Hepatocyte (in vitro differentiated cells): Measurements from ENCODE around the gene NR1H4. TPM values are rescaled to one million over a fixed set of nuclear protein-coding genes. Genes with fewer than 3 reads are reported as not detected.

Source experiments
- DNase-seq: peaks from one replicate; pipeline ENCODE4 v3.0.0-alpha.2; 2016; ENCODE audit warnings: low spot score
- H2AFZ ChIP-seq: fragments of 200-600 bp; sonication (generic); 2 replicates; pipeline ENCODE4 v1.6.0; 2016; ENCODE audit warnings: antibody characterized with exemption, mild to moderate bottlenecking
- H3K27ac ChIP-seq: fragments of 200-600 bp; sonication (generic); 2 replicates; pipeline ENCODE4 v1.5.1; 2016; ENCODE audit warnings: mild to moderate bottlenecking
- H3K27me3 ChIP-seq: fragments of 200-600 bp; sonication (generic); 2 replicates; pipeline ENCODE4 v1.6.1; 2016
- H3K36me3 ChIP-seq: fragments of 200-600 bp; sonication (generic); replicated peaks from 2 replicates; pipeline ENCODE4 v1.5.1; 2016; ENCODE audit warnings: low read depth; ENCODE audit not compliant: insufficient read depth
- H3K4me1 ChIP-seq: fragments of 200-600 bp; sonication (generic); 2 replicates; pipeline ENCODE4 v1.5.1; 2016; ENCODE audit warnings: mild to moderate bottlenecking, moderate library complexity; ENCODE audit not compliant: insufficient read depth
- H3K4me2 ChIP-seq: fragments of 200-600 bp; sonication (generic); 2 replicates; pipeline ENCODE4 v1.6.0; 2016
- H3K4me3 ChIP-seq: fragments of 200-600 bp; sonication (generic); 2 replicates; pipeline ENCODE4 v1.5.1; 2016; ENCODE audit warnings: mild to moderate bottlenecking
- H3K79me2 ChIP-seq: fragments of 200-600 bp; sonication (generic); 2 replicates; pipeline ENCODE4 v1.6.0; 2017; ENCODE audit warnings: mild to moderate bottlenecking
- H3K9me2 ChIP-seq: fragments of 200-600 bp; sonication (generic); replicated peaks from 2 replicates; pipeline ENCODE4 v1.6.0; 2017; ENCODE audit warnings: mild to moderate bottlenecking; ENCODE audit not compliant: insufficient read depth
- H3K9me3 ChIP-seq: fragments of 200-600 bp; sonication (generic); 2 replicates; pipeline ENCODE4 v1.5.1; 2016; ENCODE audit warnings: low read depth, mild to moderate bottlenecking
- H4K20me1 ChIP-seq: fragments of 200-600 bp; sonication (generic); 2 replicates; pipeline ENCODE4 v1.6.0; 2016; ENCODE audit warnings: mild to moderate bottlenecking; ENCODE audit not compliant: insufficient read depth, poor library complexity, severe bottlenecking
- CTCF ChIP-seq: fragments of 200-600 bp; sonication (generic); IDR thresholded peaks from 2 replicates; pipeline ENCODE4 v1.5.1; 2016; ENCODE audit warnings: antibody characterized with exemption, mild to moderate bottlenecking; ENCODE audit not compliant: poor library complexity
- EZH2 ChIP-seq: fragments of 200-600 bp; sonication (generic); IDR thresholded peaks from 2 replicates; pipeline ENCODE4 v1.6.1; 2016; ENCODE audit warnings: antibody characterized with exemption, mild to moderate bottlenecking, borderline replicate concordance
- EZH2phosphoT487 ChIP-seq: fragments of 200-600 bp; sonication (generic); IDR thresholded peaks from one replicate; pipeline ENCODE4 v1.6.1; 2018; ENCODE audit warnings: antibody characterized with exemption, mild to moderate bottlenecking, low read depth, moderate library complexity; ENCODE audit not compliant: unreplicated experiment, severe bottlenecking
- WGBS: methylation state at CpG from one replicate; pipeline ENCODE4 v1.1.6; 2016; ENCODE audit warnings: low lambda C conversion rate; ENCODE audit errors: missing lambda C conversion rate; 5-methylcytosine and 5-hydroxymethylcytosine counted together
- polyA plus RNA-seq: library from polyadenylated mRNA; unstranded; fragments of >200 nt; fragmentation: Nextera tagmentation; extraction: Ambion mirVana; gene quantifications from 2 replicates; pipeline ENCODE4 v1.2.1, GENCODE V29; 2016
- total RNA-seq: library from RNA; depleted of rRNA; stranded (reverse); fragments of >200 nt; gene quantifications from 2 replicates; pipeline ENCODE4 v1.2.3, GENCODE V29; 2014

Gene NR1H4
- total and polyA plus RNA-seq, 2 experiments from 2014 or later = 12.4 to 39.0 TPM

DNA sequence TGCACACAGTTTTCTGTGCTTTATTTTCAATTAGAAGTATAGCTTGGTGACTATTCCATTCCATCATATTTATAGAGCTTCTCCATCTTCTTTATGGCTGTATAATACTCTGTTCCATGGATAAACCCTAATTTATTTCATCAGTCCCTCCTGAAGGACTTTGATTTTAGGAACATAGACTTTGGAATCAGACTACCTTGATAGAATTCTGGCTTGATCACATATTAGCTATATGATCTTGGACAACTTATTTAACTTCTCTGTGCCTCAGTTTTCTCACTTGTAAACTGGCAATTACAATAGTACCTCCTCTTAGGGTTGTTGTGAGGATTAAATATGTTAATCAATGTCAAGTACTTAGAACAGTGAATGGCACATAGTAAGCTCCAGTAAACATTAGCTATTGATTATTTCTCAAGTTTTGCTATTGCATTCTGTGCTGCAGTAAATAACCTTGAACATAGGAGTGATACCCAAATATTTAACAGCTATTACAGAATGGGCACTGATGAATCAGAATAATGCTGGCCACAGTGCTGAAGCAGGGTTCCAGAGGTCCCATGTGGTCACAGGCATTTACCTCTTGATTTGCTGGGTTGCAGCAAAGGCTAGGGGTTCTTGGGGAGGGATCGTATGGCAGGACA is 12.2 kb upstream of the NR1H4 start:
- Histone ChIP-seq H3K4me1 (peaks cover 4% of the 10 kb centered on the region), H3K27ac (no peak overlapping the region), H3K36me3 (no peaks in the 10 kb centered on the region), H3K79me2 (no peaks in the 10 kb centered on the region), H2AFZ (no peak overlapping the region), H3K9me2 (no peaks in the 10 kb centered on the region), H3K4me3 (no peak overlapping the region), H3K27me3 (no peaks in the 10 kb centered on the region), H3K9me3 (no peaks in the 10 kb centered on the region), H4K20me1 (no peaks in the 10 kb centered on the region), H3K4me2 (no peak overlapping the region)
- no peak for TF ChIP-seq EZH2phosphoT487
- TF ChIP-seq EZH2 = no peak
- no peak for TF ChIP-seq CTCF
- no peak for DNase-seq
- WGBS = 73% methylated on average over 1 of the region's 1 CpG

DNA sequence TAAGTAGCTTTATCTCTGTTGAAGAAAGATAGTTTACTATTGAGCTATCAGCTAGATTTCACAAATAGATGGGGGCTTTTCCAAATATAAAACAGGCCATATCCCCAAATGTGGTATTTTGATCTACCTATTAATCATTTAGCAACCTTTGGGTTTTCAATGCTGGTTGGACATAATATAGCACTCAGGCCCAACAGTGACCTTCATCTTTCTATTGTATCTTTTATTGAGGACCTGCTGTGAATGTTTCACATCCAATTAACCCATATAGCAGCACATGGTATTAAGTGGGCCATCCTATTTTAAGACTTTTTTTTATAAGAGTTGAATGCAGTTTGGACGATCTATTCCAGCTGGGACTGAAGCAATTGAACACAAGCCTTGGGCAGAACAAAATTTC is 10.0 kb upstream of the NR1H4 start:
- Histone ChIP-seq H3K4me2 (no peak overlapping the region), H3K79me2 (no peaks in the 10 kb centered on the region), H3K9me2 (no peaks in the 10 kb centered on the region), H2AFZ (no peak overlapping the region), H3K36me3 (no peaks in the 10 kb centered on the region), H3K4me3 (no peak overlapping the region), H4K20me1 (no peaks in the 10 kb centered on the region), H3K9me3 (no peaks in the 10 kb centered on the region), H3K4me1 (peaks cover 4% of the 10 kb centered on the region), H3K27me3 (no peaks in the 10 kb centered on the region), H3K27ac (no peak overlapping the region)
- TF ChIP-seq CTCF = no peak
- WGBS = 58% methylated on average over 1 of the region's 1 CpG
- DNase-seq = no peak

DNA sequence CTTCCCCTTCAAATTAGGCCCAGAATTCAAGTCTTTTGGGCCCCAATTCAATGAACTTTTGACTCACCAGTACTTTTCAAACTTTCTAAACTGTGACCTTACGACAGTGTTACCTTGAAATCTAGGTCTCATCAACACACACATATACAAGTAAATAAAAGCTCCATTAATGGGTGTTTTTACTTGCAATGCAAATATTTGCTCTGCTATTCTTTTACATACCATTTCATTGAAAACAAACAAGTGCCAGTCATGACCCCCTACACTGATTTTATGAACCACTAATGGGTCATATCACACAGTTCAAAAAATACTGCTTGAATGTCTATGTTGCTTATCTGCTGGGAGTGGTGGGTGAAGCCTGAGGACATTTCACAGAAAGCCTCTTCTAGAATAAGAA is 9.1 kb upstream of the NR1H4 start:
- H3K4me2 ChIP-seq = no peak overlapping the region
- H4K20me1 ChIP-seq = no peaks in the 10 kb centered on the region
- WGBS = 78% methylated on average over 1 of the region's 1 CpG
- H3K9me3 ChIP-seq = no peaks in the 10 kb centered on the region
- no peaks in the 10 kb centered on the region for H3K27me3 ChIP-seq
- H2AFZ ChIP-seq = no peak overlapping the region
- no peaks in the 10 kb centered on the region for H3K79me2 ChIP-seq
- H3K4me3 ChIP-seq = no peak overlapping the region
- TF ChIP-seq EZH2phosphoT487 (no peak), CTCF (no peak), EZH2 (no peak)
- DNase-seq = no peak
- no peaks in the 10 kb centered on the region for H3K36me3 ChIP-seq
- H3K9me2 ChIP-seq = no peaks in the 10 kb centered on the region
- no peak overlapping the region for H3K27ac ChIP-seq
- peaks cover 4% of the 10 kb centered on the region for H3K4me1 ChIP-seq

DNA sequence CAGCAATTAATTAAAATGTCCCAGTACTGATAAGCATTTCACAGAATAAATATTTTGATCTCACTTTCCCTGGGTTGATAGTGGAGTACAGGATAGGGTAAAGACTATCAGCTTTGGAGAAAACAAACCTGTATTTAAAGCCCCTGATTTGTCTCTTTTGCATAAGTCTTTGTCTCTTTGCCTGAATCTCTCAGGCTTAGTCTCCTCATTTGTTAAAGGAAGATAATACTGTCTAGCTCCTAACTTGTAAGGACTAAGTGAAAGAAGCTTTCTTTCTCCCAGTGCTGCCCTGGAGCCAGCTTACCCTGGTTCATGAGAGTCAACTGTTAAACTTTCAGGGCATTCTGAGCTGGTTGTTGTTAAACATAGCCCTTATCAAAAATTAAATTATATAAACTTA is 5.5 kb upstream of the NR1H4 start:
- H3K4me3 ChIP-seq = no peak overlapping the region
- peaks cover 4% of the 10 kb centered on the region for H3K4me1 ChIP-seq
- H3K27ac ChIP-seq = no peak overlapping the region
- no peaks in the 10 kb centered on the region for H3K36me3 ChIP-seq
- H3K79me2 ChIP-seq = no peaks in the 10 kb centered on the region
- DNase-seq = no peak
- TF ChIP-seq CTCF (no peak), EZH2phosphoT487 (no peak), EZH2 (no peak)
- H2AFZ ChIP-seq = no peak overlapping the region
- no peaks in the 10 kb centered on the region for H3K9me2 ChIP-seq
- no peak overlapping the region for H3K4me2 ChIP-seq
- H3K27me3 ChIP-seq = no peaks in the 10 kb centered on the region
- no peaks in the 10 kb centered on the region for H3K9me3 ChIP-seq
- no peaks in the 10 kb centered on the region for H4K20me1 ChIP-seq
